CD4-positive, alpha-beta T cell treated with Interleukin-1 beta for 1 hour (primary cell): ENCODE data around the gene ESAM.

Experiments used
- DNase-seq, 2 donors: peaks; one replicate each; pipeline ENCODE4 v3.0.0-alpha.2; 2020 to 2022

The ESAM gene

DNA sequence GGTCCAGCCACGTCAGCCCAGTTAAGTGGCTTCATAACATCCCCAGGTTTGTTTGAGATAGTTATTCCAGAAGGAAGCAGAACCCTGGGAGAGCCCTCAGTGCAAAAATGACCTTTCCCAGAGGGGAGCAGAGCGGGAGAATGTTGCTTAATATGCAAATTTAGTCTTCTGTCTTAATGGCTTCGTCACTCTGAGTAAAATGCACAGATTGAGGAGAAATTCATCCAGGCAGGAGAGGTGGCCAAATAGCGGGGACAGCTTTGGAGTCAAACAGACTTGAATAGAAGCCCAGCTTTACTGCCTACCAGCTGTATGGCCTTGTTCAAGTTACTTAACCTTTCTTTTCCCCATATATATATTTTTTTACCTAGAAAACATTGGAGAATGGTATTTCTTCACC lies 34.6 kb downstream of the ESAM start:
- no peak for DNase-seq

DNA sequence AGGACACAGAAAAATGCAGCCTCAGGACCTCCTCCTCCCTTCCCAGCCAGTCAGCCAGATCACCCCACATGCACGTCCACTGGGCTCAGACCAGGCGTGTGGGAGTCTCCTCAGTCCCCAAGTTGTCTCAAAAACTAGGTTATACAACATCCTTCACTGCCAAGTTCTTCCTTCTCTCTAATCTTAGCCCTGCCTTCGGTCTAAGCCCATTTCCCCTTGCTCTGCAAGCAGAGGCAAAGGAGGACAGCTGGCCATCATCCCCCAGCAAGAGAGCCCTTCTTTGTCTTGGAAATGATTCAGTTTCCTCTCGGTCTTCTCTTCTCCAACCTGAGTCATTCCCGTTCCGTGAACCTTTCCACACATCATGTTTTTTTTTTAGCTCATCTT lies 36.4 kb downstream of the ESAM start:
- DNase-seq: no peak

GRCh38 chr11:124724979-124725718 lies 36.9 kb downstream of the ESAM start:
- DNase-seq: no peak

- no peak for DNase-seq
Measured at GRCh38 chr11:124722176-124722575, 39.9 kb downstream of the ESAM start.

GRCh38 chr11:124719534-124719933 lies 42.6 kb downstream of the ESAM start:
- DNase-seq: no peak

GRCh38 chr11:124718801-124719200 lies 43.3 kb downstream of the ESAM start:
- DNase-seq: no peak

DNA sequence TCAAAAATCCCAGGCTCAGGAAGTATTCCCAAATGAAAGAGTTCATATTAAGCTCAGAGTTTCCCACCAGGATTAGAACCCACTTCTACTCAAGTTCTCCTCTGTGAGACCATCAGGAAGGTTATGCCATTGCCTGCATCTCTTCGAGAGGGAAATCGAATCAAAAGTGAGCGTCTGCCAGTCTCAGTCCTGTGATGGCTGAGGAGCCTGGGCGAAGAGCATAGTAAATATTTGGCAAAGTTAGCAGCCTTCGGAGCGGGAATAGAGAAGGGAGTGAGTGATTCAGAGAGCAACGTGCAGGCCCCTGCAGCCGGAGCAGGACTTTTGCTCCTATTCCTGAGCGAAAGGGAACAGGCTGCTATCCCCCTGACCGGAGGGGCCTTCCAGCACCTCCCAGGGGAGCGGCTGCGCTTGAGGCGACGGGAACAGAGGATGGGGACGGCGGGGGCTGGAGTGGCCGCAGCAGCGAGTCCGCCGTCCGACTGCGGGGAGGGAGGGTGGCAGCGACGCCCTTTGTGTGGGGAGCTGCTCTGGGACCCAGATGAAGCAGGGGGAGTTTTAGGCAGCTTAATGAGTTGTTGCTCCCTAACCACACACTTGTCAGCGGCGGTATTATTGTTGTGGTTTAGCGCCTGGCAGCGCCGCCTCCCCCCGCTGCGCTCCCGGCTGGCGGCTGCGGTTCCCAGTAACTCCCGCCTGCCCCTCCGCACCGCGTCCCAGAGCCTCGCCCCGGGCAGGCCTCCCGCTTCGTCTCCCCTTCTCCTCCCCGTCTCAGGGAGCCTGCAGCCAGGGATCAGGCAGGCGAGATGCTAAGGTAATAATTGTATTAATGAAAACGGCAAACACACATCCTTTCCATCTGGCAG lies 44.1 kb downstream of the ESAM start:
- DNase-seq: peak; percentile 26 to 28

GRCh38 chr11:124717421-124717785 lies 44.7 kb downstream of the ESAM start:
- DNase-seq: no peak

- DNase-seq: no peak
Measured at GRCh38 chr11:124716591-124716990, 45.5 kb downstream of the ESAM start.

DNA sequence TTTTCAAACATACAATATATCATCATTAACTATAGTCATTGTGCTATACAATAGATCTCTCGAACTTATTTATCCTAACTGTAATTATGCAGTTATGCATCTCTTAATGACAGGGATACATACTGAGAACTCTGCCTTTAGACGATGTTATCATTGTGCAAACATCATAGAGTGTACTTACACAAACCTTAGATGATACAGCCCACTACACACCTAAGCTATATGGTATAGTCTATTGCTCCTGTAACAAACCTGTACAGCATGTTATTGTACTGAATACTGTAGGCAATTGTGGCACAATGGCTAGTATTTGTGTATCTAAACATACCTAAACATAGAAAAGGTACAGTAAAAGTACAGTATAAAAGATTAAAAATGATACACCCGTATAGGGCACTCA lies 49.7 kb downstream of the ESAM start:
- DNase-seq: no peak

DNA sequence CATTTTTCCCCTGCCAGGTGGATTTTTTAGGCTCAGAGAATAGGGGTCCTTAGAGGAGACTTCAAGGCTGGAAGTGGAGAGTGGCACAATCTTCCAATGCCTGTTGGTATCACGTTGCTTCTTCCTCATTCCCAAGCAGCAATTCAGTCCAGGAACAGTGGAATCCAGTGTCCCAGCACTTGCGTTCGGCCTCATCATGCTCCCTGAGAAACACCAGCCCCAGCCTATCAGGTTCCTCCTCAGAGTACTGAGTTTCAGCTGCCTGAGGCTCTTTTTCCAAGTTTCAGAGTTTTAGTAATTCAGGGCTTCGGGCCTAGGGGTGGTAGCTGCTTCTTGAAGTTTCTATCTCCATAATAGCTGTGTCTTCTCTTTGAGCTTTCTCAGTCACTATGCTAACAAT lies 54.3 kb downstream of the ESAM start:
- DNase-seq: no peak
